Smooth muscle cell (in vitro differentiated cells): ENCODE data around the gene TACSTD2. TPM values are rescaled to one million over a fixed set of nuclear protein-coding genes. Genes with fewer than 3 reads are reported as not detected.

Experiments used
- DNase-seq: peaks from one replicate; lab custom pipeline; 2025; ENCODE audit not compliant: unreplicated experiment; lab: John Stamatoyannopoulos, UW
- H2AFZ ChIP-seq: fragments of 200-600 bp; sonication (generic); 2 replicates; pipeline ENCODE4 v1.6.0; 2016; ENCODE audit warnings: antibody characterized with exemption, low read depth, mild to moderate bottlenecking
- H3F3A ChIP-seq: fragments of 200-600 bp; sonication (generic); 2 replicates; pipeline ENCODE4 v1.6.0; 2017; ENCODE audit warnings: antibody characterized with exemption, low read depth
- H3K27ac ChIP-seq: fragments of 200-600 bp; sonication (generic); 2 replicates; pipeline ENCODE4 v1.5.1; 2016; ENCODE audit warnings: low read depth, mild to moderate bottlenecking
- H3K27me3 ChIP-seq: fragments of 200-600 bp; sonication (generic); 2 replicates; pipeline ENCODE4 v1.6.1; 2016; ENCODE audit warnings: low read depth, mild to moderate bottlenecking
- H3K36me3 ChIP-seq: fragments of 200-600 bp; sonication (generic); 2 replicates; pipeline ENCODE4 v1.5.1; 2016; ENCODE audit warnings: low read depth
- H3K4me1 ChIP-seq: fragments of 200-600 bp; sonication (generic); 2 replicates; pipeline ENCODE4 v1.5.1; 2016; ENCODE audit warnings: low read depth
- H3K4me2 ChIP-seq: fragments of 200-600 bp; sonication (generic); 2 replicates; pipeline ENCODE4 v1.6.0; 2016; ENCODE audit warnings: mild to moderate bottlenecking
- H3K4me3 ChIP-seq: fragments of 200-600 bp; sonication (generic); 2 replicates; pipeline ENCODE4 v1.5.1; 2016; ENCODE audit warnings: mild to moderate bottlenecking
- H3K79me2 ChIP-seq: fragments of 200-600 bp; sonication (generic); 2 replicates; pipeline ENCODE4 v1.6.0; 2016; ENCODE audit warnings: low read depth, mild to moderate bottlenecking
- H3K9ac ChIP-seq: fragments of 200-600 bp; sonication (generic); 2 replicates; pipeline ENCODE4 v1.6.0; 2016; ENCODE audit warnings: low read depth
- H3K9me3 ChIP-seq: fragments of 200-600 bp; sonication (generic); replicated peaks from 2 replicates; pipeline ENCODE4 v1.5.1; 2016; ENCODE audit warnings: low read depth
- H4K20me1 ChIP-seq: fragments of 200-600 bp; sonication (generic); 2 replicates; pipeline ENCODE4 v1.6.0; 2016; ENCODE audit warnings: low read depth
- WGBS: methylation state at CpG from one replicate; pipeline ENCODE4 v1.1.7; 2016; ENCODE audit warnings: low lambda C conversion rate; 5-methylcytosine and 5-hydroxymethylcytosine counted together
- polyA plus RNA-seq: library from polyadenylated mRNA; unstranded; fragments of >200 nt; fragmentation: Nextera tagmentation; extraction: Ambion mirVana; gene quantifications from 2 replicates; pipeline ENCODE4 v1.2.1, GENCODE V29; 2016
- total RNA-seq: library from RNA; depleted of rRNA; stranded (reverse); fragments of >200 nt; gene quantifications from 2 replicates; pipeline ENCODE4 v1.2.3, GENCODE V29; 2014
- TF ChIP-seq, protein P1 (sequence below): fragments of 200-600 bp; sonication (generic); IDR thresholded peaks from 2 replicates; pipeline ENCODE4 v1.5.1; 2017; ENCODE audit warnings: borderline replicate concordance, mild to moderate bottlenecking, antibody characterized with exemption; ENCODE audit not compliant: insufficient read depth, poor library complexity, severe bottlenecking

Gene TACSTD2
- total and polyA plus RNA-seq, 2 experiments from 2014 or later: 9.8 to 27.3 TPM

- no peaks in the 10 kb centered on the region for H3K36me3 ChIP-seq
- TF ChIP-seq, protein P1, sequence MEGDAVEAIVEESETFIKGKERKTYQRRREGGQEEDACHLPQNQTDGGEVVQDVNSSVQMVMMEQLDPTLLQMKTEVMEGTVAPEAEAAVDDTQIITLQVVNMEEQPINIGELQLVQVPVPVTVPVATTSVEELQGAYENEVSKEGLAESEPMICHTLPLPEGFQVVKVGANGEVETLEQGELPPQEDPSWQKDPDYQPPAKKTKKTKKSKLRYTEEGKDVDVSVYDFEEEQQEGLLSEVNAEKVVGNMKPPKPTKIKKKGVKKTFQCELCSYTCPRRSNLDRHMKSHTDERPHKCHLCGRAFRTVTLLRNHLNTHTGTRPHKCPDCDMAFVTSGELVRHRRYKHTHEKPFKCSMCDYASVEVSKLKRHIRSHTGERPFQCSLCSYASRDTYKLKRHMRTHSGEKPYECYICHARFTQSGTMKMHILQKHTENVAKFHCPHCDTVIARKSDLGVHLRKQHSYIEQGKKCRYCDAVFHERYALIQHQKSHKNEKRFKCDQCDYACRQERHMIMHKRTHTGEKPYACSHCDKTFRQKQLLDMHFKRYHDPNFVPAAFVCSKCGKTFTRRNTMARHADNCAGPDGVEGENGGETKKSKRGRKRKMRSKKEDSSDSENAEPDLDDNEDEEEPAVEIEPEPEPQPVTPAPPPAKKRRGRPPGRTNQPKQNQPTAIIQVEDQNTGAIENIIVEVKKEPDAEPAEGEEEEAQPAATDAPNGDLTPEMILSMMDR: no peak
- H4K20me1 ChIP-seq: no peaks in the 10 kb centered on the region
- peak overlapping the region; percentile 74 for H3K4me3 ChIP-seq
- no peaks in the 10 kb centered on the region for H3K79me2 ChIP-seq
- peak overlapping the region; percentile 96 for H3K27ac ChIP-seq
- peak overlapping the region; percentile 88 for H2AFZ ChIP-seq
- peak overlapping the region; percentile 93 for H3K4me2 ChIP-seq
- no peaks in the 10 kb centered on the region for H3F3A ChIP-seq
- H3K4me1 ChIP-seq: peaks cover 11% of the 10 kb centered on the region
- no peaks in the 10 kb centered on the region for H3K27me3 ChIP-seq
- peak overlapping the region; percentile 96 for H3K9ac ChIP-seq
- peak; percentile 87 for DNase-seq
- 3% methylated on average over 30 of the region's 43 CpGs for WGBS
- no peaks in the 10 kb centered on the region for H3K9me3 ChIP-seq
Observed at GRCh38 chr1:58545591-58546519, 31.2 kb downstream of the TACSTD2 start.

DNA sequence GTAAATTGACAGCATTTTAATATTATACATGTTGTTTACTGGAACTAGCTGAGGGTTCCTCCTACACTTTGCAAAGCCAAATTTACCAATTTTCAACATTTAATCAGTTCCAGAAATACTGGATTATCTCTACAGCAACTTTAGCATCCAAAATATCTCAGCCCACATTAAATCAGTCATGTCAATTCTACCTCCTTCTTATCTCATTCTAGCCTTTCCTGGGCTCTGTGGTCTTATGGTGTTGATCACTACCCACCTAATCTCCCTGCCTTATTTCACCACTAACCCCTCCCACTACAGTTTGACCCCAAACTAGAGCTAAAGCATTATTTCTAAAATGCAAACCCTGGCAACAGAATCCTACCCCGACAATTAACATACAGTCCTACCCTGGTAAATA is 33.8 kb downstream of the TACSTD2 start:
- H3K79me2 ChIP-seq: no peaks in the 10 kb centered on the region

GRCh38 chr1:58539553-58539952 is 37.5 kb downstream of the TACSTD2 start:
- 44% methylated on average over 2 of the region's 2 CpGs for WGBS

More for the DNA sequence above, 33.8 kb downstream of the TACSTD2 start:
- Histone ChIP-seq H3K27me3 (no peaks in the 10 kb centered on the region), H3K36me3 (no peaks in the 10 kb centered on the region), H3K27ac (no peak overlapping the region), H3K4me3 (no peak overlapping the region), H3F3A (no peaks in the 10 kb centered on the region), H4K20me1 (no peaks in the 10 kb centered on the region), H3K9ac (no peak overlapping the region), H3K9me3 (no peaks in the 10 kb centered on the region), H3K4me2 (no peak overlapping the region), H2AFZ (no peak overlapping the region), H3K4me1 (peaks cover 11% of the 10 kb centered on the region)
- 95% methylated on average over 1 of the region's 1 CpG for WGBS
- no peak for DNase-seq
- TF ChIP-seq, protein P1: no peak

More at GRCh38 chr1:58539553-58539952, 37.5 kb downstream of the TACSTD2 start:
- no peaks in the 10 kb centered on the region for H3K4me1 ChIP-seq
- H3K4me3 ChIP-seq: no peak overlapping the region
- H2AFZ ChIP-seq: no peak overlapping the region
- H4K20me1 ChIP-seq: no peaks in the 10 kb centered on the region
- H3K27ac ChIP-seq: no peak overlapping the region
- no peaks in the 10 kb centered on the region for H3K36me3 ChIP-seq
- TF ChIP-seq, protein P1: no peak
- H3K27me3 ChIP-seq: no peaks in the 10 kb centered on the region
- no peak for DNase-seq
- no peaks in the 10 kb centered on the region for H3K79me2 ChIP-seq
- H3K4me2 ChIP-seq: peak overlapping the region; percentile 11
- no peaks in the 10 kb centered on the region for H3F3A ChIP-seq
- H3K9me3 ChIP-seq: no peaks in the 10 kb centered on the region
- no peak overlapping the region for H3K9ac ChIP-seq
